ENCODE measurements around the gene PPP1R27. TPM values are rescaled to one million over a fixed set of nuclear protein-coding genes. Genes with fewer than 3 reads are reported as not detected.

The PPP1R27 gene
- total RNA-seq, 8 experiments from 2014 or later, result 0.73 to 1.3 (median 1.1) TPM; not detected in 1

- Histone ChIP-seq H3K4me3 (peak overlapping the region in 3 of 5 donors; percentile 66 to 78 (median 73)), H3K4me1 (replicated peaks in 1 of 2) (peaks cover 20 to 22% of the 10 kb centered on the region in 2 donors), H3K27ac (no peak overlapping the region)
- in situ Hi-C loops (cut with MboI; ENCODE audit: low pct_unique_long_range_greater_than_20kb in 2 of 9, low sequenced_read_pairs in 9 of 9, unreplicated experiment in 9 of 9), result no loop called here
- WGBS, 10 experiments, result 76 to 96% (median 93%) methylated on average over 3 to 12 of the region's 30 CpGs; no CpG with 5 or more reads in 4 of the 10 experiments
- no peak for ATAC-seq (replicated peaks in 6 of 8)
Observed at GRCh38 chr17:81858170-81858966, 23.5 kb upstream of the PPP1R27 start.

GRCh38 chr17:81854974-81855774, 20.3 kb upstream of the PPP1R27 start:
- Histone ChIP-seq H3K27ac (no peak overlapping the region), H3K4me3 (no peak overlapping the region), H3K4me1 (replicated peaks in 1 of 2) (peaks cover 5 to 12% of the 10 kb centered on the region in 2 donors)
- in situ Hi-C loops (cut with MboI; ENCODE audit: low pct_unique_long_range_greater_than_20kb in 2 of 9, low sequenced_read_pairs in 9 of 9, unreplicated experiment in 9 of 9), result no loop called here
- peak in 2 of 8 experiments; percentile 4 to 8 for ATAC-seq (replicated peaks in 6 of 8)
- WGBS, 10 experiments, result 48 to 96% (median 82%) methylated on average over 4 to 13 of the region's 29 CpGs; no CpG with 5 or more reads in 3 of the 10 experiments

GRCh38 chr17:81852237-81852636, 17.4 kb upstream of the PPP1R27 start:
- in situ Hi-C loops (cut with MboI; ENCODE audit: low pct_unique_long_range_greater_than_20kb in 2 of 9, low sequenced_read_pairs in 9 of 9, unreplicated experiment in 9 of 9), result no loop called here
- WGBS, 10 experiments, result 86 to 100% (median 97%) methylated on average over 1 to 6 of the region's 12 CpGs; no CpG with 5 or more reads in 5 of the 10 experiments
- H3K4me3 ChIP-seq, result no peak overlapping the region
- no peak for ATAC-seq (replicated peaks in 6 of 8)
- H3K4me1 ChIP-seq (replicated peaks in 1 of 2), result no peaks in the 10 kb centered on the region
- H3K27ac ChIP-seq, result no peak overlapping the region

GRCh38 chr17:81851423-81851822, 16.6 kb upstream of the PPP1R27 start:
- in situ Hi-C loops (cut with MboI; ENCODE audit: low pct_unique_long_range_greater_than_20kb in 2 of 9, low sequenced_read_pairs in 9 of 9, unreplicated experiment in 9 of 9), result no loop called here
- Histone ChIP-seq H3K4me3 (no peak overlapping the region), H3K4me1 (replicated peaks in 1 of 2) (no peaks in the 10 kb centered on the region), H3K27ac (no peak overlapping the region)
- WGBS, 10 experiments, result 92 to 100% (median 97%) methylated on average over 3 to 10 of the region's 16 CpGs; no CpG with 5 or more reads in 5 of the 10 experiments
- ATAC-seq (replicated peaks in 6 of 8), result no peak

- no peak for ATAC-seq (replicated peaks in 6 of 8)
- no peak overlapping the region for H3K4me3 ChIP-seq
- no peak overlapping the region for H3K27ac ChIP-seq
- in situ Hi-C loops (cut with MboI; ENCODE audit: low pct_unique_long_range_greater_than_20kb in 2 of 9, low sequenced_read_pairs in 9 of 9, unreplicated experiment in 9 of 9), result no loop called here
- WGBS, 10 experiments, result 75 to 100% (median 94%) methylated on average over 1 to 12 of the region's 12 CpGs; no CpG with 5 or more reads in 1 of the 10 experiments
- H3K4me1 ChIP-seq (replicated peaks in 1 of 2), result no peaks in the 10 kb centered on the region
Observed at GRCh38 chr17:81849457-81849856, 14.6 kb upstream of the PPP1R27 start.

DNA sequence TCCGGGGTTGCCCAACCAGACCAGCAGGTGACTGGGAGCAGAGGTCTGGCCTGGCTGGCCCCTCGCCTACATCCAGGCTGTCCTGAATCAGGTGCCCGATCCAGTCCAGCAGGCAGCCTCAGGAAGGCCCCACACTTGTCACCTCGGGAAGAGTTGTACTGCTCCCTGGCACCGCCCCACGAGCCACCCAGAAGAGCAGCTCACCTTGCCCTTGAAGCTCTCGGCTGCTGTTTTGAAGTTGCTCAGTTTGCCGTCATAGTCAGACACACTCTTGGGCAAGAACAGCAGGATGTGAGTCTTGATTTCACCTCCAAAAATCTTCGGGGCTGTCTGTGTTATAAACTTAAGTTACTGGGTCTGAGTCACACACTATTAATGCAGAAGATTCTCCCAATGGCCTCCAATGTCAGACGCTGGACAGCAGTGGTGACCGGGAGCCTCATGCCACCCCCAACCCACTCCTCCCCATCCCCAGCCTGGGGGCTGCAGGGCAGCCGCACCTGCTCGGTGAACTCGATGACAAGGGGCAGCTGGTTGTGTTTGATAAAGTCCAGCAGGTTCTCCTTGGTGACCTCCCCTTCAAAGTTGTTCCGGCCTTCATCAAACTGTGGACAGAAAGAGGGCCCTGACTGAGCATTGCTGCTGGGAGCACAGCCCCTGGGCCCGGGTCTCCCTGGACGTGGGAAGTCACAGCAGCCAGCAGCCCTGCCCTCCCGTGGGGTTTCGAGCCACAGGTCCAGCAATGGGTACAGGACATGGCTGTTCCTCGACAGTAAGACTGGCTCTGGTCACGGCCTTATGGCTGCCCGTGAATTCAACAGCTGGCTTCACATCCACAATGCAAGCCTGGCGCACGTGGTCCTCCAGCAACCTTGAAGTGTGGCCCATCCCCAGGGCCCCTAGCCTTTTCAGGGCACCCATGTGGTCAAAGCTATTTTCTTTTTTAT, 12.2 kb upstream of the PPP1R27 start:
- no peak overlapping the region for H3K27ac ChIP-seq
- H3K4me3 ChIP-seq, result no peak overlapping the region
- in situ Hi-C loops (cut with MboI; ENCODE audit: low pct_unique_long_range_greater_than_20kb in 2 of 9, low sequenced_read_pairs in 9 of 9, unreplicated experiment in 9 of 9), result no loop called here
- peak in 1 of 8 experiments; percentile 6 for ATAC-seq (replicated peaks in 6 of 8)
- H3K4me1 ChIP-seq (replicated peaks in 1 of 2), result no peaks in the 10 kb centered on the region
- 89 to 100% (median 94%) methylated on average over 4 to 10 of the region's 24 CpGs; no CpG with 5 or more reads in 6 of the 10 experiments for WGBS, 10 experiments

DNA sequence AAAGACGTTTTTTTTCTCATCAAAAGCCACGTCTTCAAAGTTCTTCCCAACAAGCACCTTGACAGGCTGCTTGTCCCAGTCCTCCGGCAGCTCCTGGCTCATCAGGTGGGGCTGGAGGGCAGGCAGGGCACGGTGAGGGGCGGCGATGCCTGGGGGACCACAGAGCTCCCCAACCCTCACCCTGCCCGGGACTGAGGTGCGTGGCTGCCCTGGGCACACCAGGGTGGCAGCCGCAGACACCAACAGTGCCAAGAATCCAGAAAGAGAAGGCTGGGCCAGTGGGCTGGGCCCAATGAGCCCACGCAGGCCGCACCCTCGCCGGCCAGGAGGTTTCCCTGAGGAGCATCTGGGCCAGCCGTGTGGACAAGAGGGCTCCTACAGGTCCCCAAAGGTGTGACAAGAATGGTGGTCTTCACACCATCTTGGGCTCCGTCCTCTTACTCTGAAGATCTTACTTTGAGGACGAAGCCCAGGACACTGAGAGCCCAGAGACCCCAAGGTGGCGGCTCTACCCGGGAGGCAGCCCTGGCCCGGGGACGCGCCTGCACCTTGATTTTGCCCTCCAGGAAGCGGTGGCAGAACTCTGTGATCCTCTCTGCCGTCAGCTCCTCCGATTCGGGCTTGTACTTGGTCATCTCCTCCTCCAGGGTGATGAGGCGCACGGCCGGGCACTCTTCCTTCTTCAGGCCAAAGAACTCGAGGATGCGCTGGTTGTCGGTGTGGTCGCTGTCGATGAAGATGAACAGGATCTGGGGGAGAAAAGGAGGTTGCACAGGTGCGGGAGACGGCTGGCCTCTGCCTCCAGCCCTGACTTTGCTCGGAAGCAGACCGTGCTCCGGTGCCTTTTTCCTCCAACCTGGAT, 11.3 kb upstream of the PPP1R27 start:
- no peak for ATAC-seq (replicated peaks in 6 of 8)
- 92 to 100% (median 98%) methylated on average over 1 to 17 of the region's 38 CpGs; no CpG with 5 or more reads in 4 of the 10 experiments for WGBS, 10 experiments
- no peak overlapping the region for H3K4me3 ChIP-seq
- H3K27ac ChIP-seq, result no peak overlapping the region
- in situ Hi-C loops (cut with MboI; ENCODE audit: low pct_unique_long_range_greater_than_20kb in 2 of 9, low sequenced_read_pairs in 9 of 9, unreplicated experiment in 9 of 9), result no loop called here
- no peaks in the 10 kb centered on the region for H3K4me1 ChIP-seq (replicated peaks in 1 of 2)

DNA sequence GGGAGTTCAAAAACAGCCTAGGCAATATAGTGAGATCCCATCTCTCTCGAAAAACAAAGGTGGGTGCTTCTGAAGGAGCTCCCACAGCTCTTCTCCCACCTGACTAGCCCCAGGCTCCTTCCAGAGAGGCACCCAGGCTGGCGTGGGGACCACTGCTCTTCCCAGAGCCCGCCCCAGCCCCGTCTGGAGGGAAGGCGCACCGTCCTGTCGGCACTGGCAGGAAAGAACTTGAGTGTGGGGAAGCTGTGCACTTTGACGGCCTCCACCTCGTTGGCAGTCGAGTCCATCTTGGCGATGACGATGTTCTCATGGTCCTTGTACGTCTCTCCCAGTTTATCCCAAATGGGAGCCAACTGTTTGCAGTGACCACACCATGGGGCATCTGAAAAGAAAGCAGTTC, 10.5 kb upstream of the PPP1R27 start:
- Histone ChIP-seq H3K4me3 (no peak overlapping the region), H3K27ac (no peak overlapping the region), H3K4me1 (replicated peaks in 1 of 2) (no peaks in the 10 kb centered on the region)
- in situ Hi-C loops (cut with MboI; ENCODE audit: low pct_unique_long_range_greater_than_20kb in 2 of 9, low sequenced_read_pairs in 9 of 9, unreplicated experiment in 9 of 9), result no loop called here
- ATAC-seq (replicated peaks in 6 of 8), result no peak
- WGBS, 10 experiments, result 80 to 100% (median 96%) methylated on average over 1 to 6 of the region's 13 CpGs; no CpG with 5 or more reads in 6 of the 10 experiments

DNA sequence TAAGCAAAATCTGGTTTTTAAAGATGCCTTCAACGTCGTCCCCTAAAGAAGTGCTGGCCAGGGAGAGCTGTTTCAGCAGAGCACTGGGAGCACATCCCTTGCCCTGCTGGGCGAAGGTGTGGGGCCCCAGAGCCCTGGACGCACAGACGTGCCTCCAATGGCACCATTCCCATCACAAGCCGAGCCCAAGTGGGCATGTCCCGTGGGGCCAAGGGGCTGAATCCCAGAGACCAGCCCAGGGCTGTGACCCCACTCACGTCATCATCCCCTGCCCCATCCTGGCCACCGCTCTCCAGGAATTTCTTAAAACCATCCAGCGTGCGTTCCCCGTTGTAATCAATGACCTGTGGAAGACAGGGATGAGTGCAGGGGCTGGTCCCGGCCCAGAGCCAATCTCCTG, 10.0 kb upstream of the PPP1R27 start:
- in situ Hi-C loops (cut with MboI; ENCODE audit: low pct_unique_long_range_greater_than_20kb in 2 of 9, low sequenced_read_pairs in 9 of 9, unreplicated experiment in 9 of 9), result no loop called here
- Histone ChIP-seq H3K4me1 (replicated peaks in 1 of 2) (no peaks in the 10 kb centered on the region), H3K27ac (no peak overlapping the region), H3K4me3 (no peak overlapping the region)
- WGBS, 10 experiments, result 88 to 100% (median 97%) methylated on average over 2 to 7 of the region's 13 CpGs; no CpG with 5 or more reads in 6 of the 10 experiments
- no peak for ATAC-seq (replicated peaks in 6 of 8)

GRCh38 chr17:81844327-81844851, 9.5 kb upstream of the PPP1R27 start:
- no peaks in the 10 kb centered on the region for H3K4me1 ChIP-seq (replicated peaks in 1 of 2)
- ATAC-seq (replicated peaks in 6 of 8), result peak; percentile 10 to 31 (median 18)
- no peak overlapping the region for H3K27ac ChIP-seq
- H3K4me3 ChIP-seq, result no peak overlapping the region
- WGBS, 10 experiments, result 80 to 100% (median 92%) methylated on average over 1 to 8 of the region's 14 CpGs; no CpG with 5 or more reads in 5 of the 10 experiments
- in situ Hi-C loops (cut with MboI; ENCODE audit: low pct_unique_long_range_greater_than_20kb in 2 of 9, low sequenced_read_pairs in 9 of 9, unreplicated experiment in 9 of 9), result no loop called here

- ATAC-seq (replicated peaks in 6 of 8), result peak in 5 of 8 experiments; percentile 4 to 20 (median 16)
- Histone ChIP-seq H3K4me3 (no peak overlapping the region), H3K27ac (no peak overlapping the region), H3K4me1 (replicated peaks in 1 of 2) (no peaks in the 10 kb centered on the region)
- 81 to 100% (median 89%) methylated on average over 2 to 12 of the region's 30 CpGs; no CpG with 5 or more reads in 6 of the 10 experiments for WGBS, 10 experiments
- in situ Hi-C loops (cut with MboI; ENCODE audit: low pct_unique_long_range_greater_than_20kb in 2 of 9, low sequenced_read_pairs in 9 of 9, unreplicated experiment in 9 of 9), result no loop called here
Observed at GRCh38 chr17:81843713-81844326, 9.0 kb upstream of the PPP1R27 start.
